ENCODE data around the gene KNOP1.

KNOP1 gene

GRCh38 chr16:19717741-19718623 lies at the start of gene KNOP1, which contains the start of gene IQCK:
Gene KNOP1, minus strand, starts transcription at chr16:19718227. Its CDS starts 3,192 bp downstream, at chr16:19715035.
Gene IQCK, plus strand, starts transcription at chr16:19718271. Its CDS starts 36 bp downstream, at chr16:19718307.
- TF ChIP-seq ZNF274 (IDR thresholded peaks at IDR 0.05; ENCODE audit: low read depth, low read length): no peak
- peak within 1 kb of the TSS; percentile 97 for H3K4me3 ChIP-seq (ENCODE audit: low read length)

- TF ChIP-seq ZNF274 (IDR thresholded peaks at IDR 0.05; ENCODE audit: low read depth, low read length): no peak
- H3K4me3 ChIP-seq (ENCODE audit: low read length): no peak overlapping the region
Observed at GRCh38 chr16:19767497-19767896, 49.5 kb upstream of the KNOP1 start.

- no peak overlapping the region for H3K4me3 ChIP-seq (ENCODE audit: low read length)
- no peak for TF ChIP-seq ZNF274 (IDR thresholded peaks at IDR 0.05; ENCODE audit: low read depth, low read length)
Observed at GRCh38 chr16:19766988-19767387, 49.0 kb upstream of the KNOP1 start.

- no peak overlapping the region for H3K4me3 ChIP-seq (ENCODE audit: low read length)
- no peak for TF ChIP-seq ZNF274 (IDR thresholded peaks at IDR 0.05; ENCODE audit: low read depth, low read length)
Observed at GRCh38 chr16:19766554-19766884, 48.5 kb upstream of the KNOP1 start.

GRCh38 chr16:19765860-19766553 lies 48.0 kb upstream of the KNOP1 start:
- no peak overlapping the region for H3K4me3 ChIP-seq (ENCODE audit: low read length)
- no peak for TF ChIP-seq ZNF274 (IDR thresholded peaks at IDR 0.05; ENCODE audit: low read depth, low read length)

- H3K4me3 ChIP-seq (ENCODE audit: low read length): no peak overlapping the region
- TF ChIP-seq ZNF274 (IDR thresholded peaks at IDR 0.05; ENCODE audit: low read depth, low read length): no peak
Observed at GRCh38 chr16:19760356-19761060, 42.5 kb upstream of the KNOP1 start.

- TF ChIP-seq ZNF274 (IDR thresholded peaks at IDR 0.05; ENCODE audit: low read depth, low read length): no peak
- H3K4me3 ChIP-seq (ENCODE audit: low read length): no peak overlapping the region
Observed at GRCh38 chr16:19757762-19758595, 40.0 kb upstream of the KNOP1 start.

GRCh38 chr16:19757026-19757425 lies 39.0 kb upstream of the KNOP1 start:
- H3K4me3 ChIP-seq (ENCODE audit: low read length): no peak overlapping the region
- no peak for TF ChIP-seq ZNF274 (IDR thresholded peaks at IDR 0.05; ENCODE audit: low read depth, low read length)

- TF ChIP-seq ZNF274 (IDR thresholded peaks at IDR 0.05; ENCODE audit: low read depth, low read length): no peak
- no peak overlapping the region for H3K4me3 ChIP-seq (ENCODE audit: low read length)
Observed at GRCh38 chr16:19755268-19755667, 37.2 kb upstream of the KNOP1 start.

- no peak for TF ChIP-seq ZNF274 (IDR thresholded peaks at IDR 0.05; ENCODE audit: low read depth, low read length)
- no peak overlapping the region for H3K4me3 ChIP-seq (ENCODE audit: low read length)
Observed at GRCh38 chr16:19754644-19755036, 36.6 kb upstream of the KNOP1 start.

- no peak overlapping the region for H3K4me3 ChIP-seq (ENCODE audit: low read length)
- TF ChIP-seq ZNF274 (IDR thresholded peaks at IDR 0.05; ENCODE audit: low read depth, low read length): no peak
Observed at GRCh38 chr16:19753815-19754643, 36.0 kb upstream of the KNOP1 start.

- TF ChIP-seq ZNF274 (IDR thresholded peaks at IDR 0.05; ENCODE audit: low read depth, low read length): no peak
- H3K4me3 ChIP-seq (ENCODE audit: low read length): no peak overlapping the region
Observed at GRCh38 chr16:19751478-19752385, 33.7 kb upstream of the KNOP1 start.
